Transverse colon (tissue), 4 donors: ENCODE results near the gene UMOD. TPM values are rescaled to one million over a fixed set of nuclear protein-coding genes. Genes with fewer than 3 reads are reported as not detected.
"Not testable (repeated sequence)": the region's sequence is repeated elsewhere in the genome, so short reads cannot be mapped to it uniquely, and the experiment has no call there.

Experiments
- DNase-seq: peaks from one replicate; pipeline ENCODE4 v3.0.0-alpha.2; 2019
- H3K27ac ChIP-seq, 4 donors: fragments of 200-600 bp; sonication (generic); 2 replicates each; pipeline ENCODE4 v1.5.1; 2016 to 2018; ENCODE audit warnings: inconsistent platforms in 4 of 4
- H3K27me3 ChIP-seq: fragments of 200-600 bp; sonication (generic); 2 replicates; pipeline ENCODE4 v1.5.1; 2017; ENCODE audit warnings: inconsistent platforms
- H3K36me3 ChIP-seq, 4 donors: fragments of 200-600 bp; sonication (generic); 2 replicates each; pipeline ENCODE4 v1.5.1; 2017 to 2019; ENCODE audit warnings: inconsistent platforms in 4 of 4
- H3K4me1 ChIP-seq, 4 donors: fragments of 200-600 bp; sonication (generic); 2 replicates each; pipeline ENCODE4 v1.5.1; 2017 to 2020; ENCODE audit warnings: inconsistent platforms in 4 of 4
- H3K4me3 ChIP-seq, 4 donors: fragments of 200-600 bp; sonication (generic); 1 replicate in 1 of 4; 2 replicates in 3 of 4; pipeline versions ENCODE4 v1.5.1 to v1.6.1; 2017 to 2019; ENCODE audit warnings: inconsistent platforms in 4 of 4
- H3K9me3 ChIP-seq, 2 donors: fragments of 200-600 bp; sonication (generic); 2 replicates each; pipeline ENCODE4 v1.5.1; 2017 to 2019; ENCODE audit warnings: inconsistent platforms in 2 of 2
- CTCF ChIP-seq, 5 experiments: fragments of 200-600 bp in 3 of 5; fragments of 450-650 bp in 2 of 5; sonication (generic) in 3 of 5; IDR thresholded peaks; 1 replicate in 2 of 5; 2 replicates in 3 of 5; pipeline ENCODE4 v1.5.1; 2016 to 2017; ENCODE audit warnings: antibody characterized with exemption in 5 of 5, inconsistent platforms in 3 of 5, mild to moderate bottlenecking in 2 of 5, moderate library complexity in 1 of 5
- EP300 ChIP-seq: sonication (generic); formaldehyde crosslinking; IDR thresholded peaks from one replicate; pipeline ENCODE4 v1.6.1; 2017; ENCODE audit warnings: antibody characterized with exemption, low read depth
- POLR2A ChIP-seq: fragments of 450-650 bp; IDR thresholded peaks from one replicate; pipeline ENCODE4 v1.6.1; 2016; ENCODE audit warnings: antibody characterized with exemption, mild to moderate bottlenecking, moderate library complexity
- POLR2AphosphoS5 ChIP-seq, 3 donors: sonication (generic); formaldehyde crosslinking; IDR thresholded peaks; one replicate each; pipeline ENCODE4 v1.6.1; 2016; ENCODE audit warnings: antibody characterized with exemption in 3 of 3
- WGBS, 2 donors: methylation state at CpG; one replicate each; pipeline ENCODE4 v1.1.5; 2018; ENCODE audit warnings: low coverage in 1 of 2; 5-methylcytosine and 5-hydroxymethylcytosine counted together
- in situ Hi-C, 4 donors: fragments of 200-750 bp; cut with MboI; loops; one replicate each; pipeline versions ENCODE4 v1.15.0 to v1.15.1; 2017; ENCODE audit warnings: low sequenced_read_pairs in 3 of 4, low pct_ligation_motif_present in 1 of 4, low pct_unique_long_range_greater_than_20kb in 1 of 4
- intact Hi-C: fragments of 100-400 bp; cut with DNase I; formaldehyde crosslinking; loops from one replicate; pipeline ENCODE4 v1.15.1; 2023; ENCODE audit warnings: low total_unique reads
- total RNA-seq, 4 donors: library from RNA; depleted of rRNA; stranded (reverse); fragments of >200 nt; gene quantifications; one replicate each; pipeline ENCODE4 v1.1.0, GENCODE V29; 2016

The UMOD gene
- total RNA-seq, 4 donors from 2014 or later: not detected

- Histone ChIP-seq H3K36me3 (no peaks in the 10 kb centered on the region), H3K27ac (no peak overlapping the region), H3K9me3 (no peaks in the 10 kb centered on the region), H3K4me3 (no peak overlapping the region), H3K27me3 (no peaks in the 10 kb centered on the region), H3K4me1 (peaks cover 0 to 5% (median 0%) of the 10 kb centered on the region in 4 donors)
- WGBS, 2 donors: 84 to 89% methylated on average over 1 of the region's 1 CpG
- in situ Hi-C loops (no loop called here), intact Hi-C loops (loop anchor here (10.0 kb wide), 1 partner anchor 47 kb away; no protein-coding TSS in a partner anchor)
- TF ChIP-seq POLR2A: no peak
- TF ChIP-seq CTCF (IDR thresholded peaks at IDR 0.05): no peak
- no peak for TF ChIP-seq EP300
- no peak for TF ChIP-seq POLR2AphosphoS5 (IDR thresholded peaks at IDR 0.05)
- DNase-seq: no peak
Measured at GRCh38 chr16:20321671-20322070, 30.8 kb downstream of the UMOD start.

- H3K27me3 ChIP-seq, H3K36me3 ChIP-seq, H3K9me3 ChIP-seq, H3K4me3 ChIP-seq, H3K27ac ChIP-seq, in situ Hi-C loops, H3K4me1 ChIP-seq, DNase-seq: not testable (repeated sequence)
- intact Hi-C loops: loop anchor here (10.0 kb wide), 1 partner anchor 46 kb away; no protein-coding TSS in a partner anchor
- 96% methylated on average over 2 of the region's 2 CpGs; no CpG with 5 or more reads in 1 of the 2 donors for WGBS, 2 donors
Measured at GRCh38 chr16:20321051-20321450, 31.5 kb downstream of the UMOD start.

GRCh38 chr16:20320592-20320991 lies 31.9 kb downstream of the UMOD start:
- Histone ChIP-seq H3K4me1 (no peaks in the 10 kb centered on the region), H3K4me3 (no peak overlapping the region), H3K27ac (no peak overlapping the region), H3K36me3 (no peaks in the 10 kb centered on the region), H3K27me3 (no peaks in the 10 kb centered on the region), H3K9me3 (no peaks in the 10 kb centered on the region)
- no peak for DNase-seq
- in situ Hi-C loops: no loop called here
- TF ChIP-seq EP300 (no peak), CTCF (IDR thresholded peaks at IDR 0.05) (no peak), POLR2A (no peak), POLR2AphosphoS5 (IDR thresholded peaks at IDR 0.05) (no peak)
- intact Hi-C loops: loop anchor here (10.0 kb wide), 1 partner anchor 46 kb away; no protein-coding TSS in a partner anchor

- in situ Hi-C loops (no loop called here), intact Hi-C loops (loop anchor here (10.0 kb wide), 1 partner anchor 45 kb away; no protein-coding TSS in a partner anchor)
- Histone ChIP-seq H3K9me3 (no peaks in the 10 kb centered on the region), H3K36me3 (no peaks in the 10 kb centered on the region), H3K4me3 (no peak overlapping the region), H3K27ac (no peak overlapping the region), H3K27me3 (no peaks in the 10 kb centered on the region), H3K4me1 (no peaks in the 10 kb centered on the region)
- TF ChIP-seq EP300: no peak
- no peak for TF ChIP-seq POLR2A
- no peak for TF ChIP-seq POLR2AphosphoS5 (IDR thresholded peaks at IDR 0.05)
- no peak for TF ChIP-seq CTCF (IDR thresholded peaks at IDR 0.05)
- no peak for DNase-seq
- WGBS, 2 donors: 92% methylated on average over 2 of the region's 2 CpGs; no CpG with 5 or more reads in 1 of the 2 donors
Measured at GRCh38 chr16:20320178-20320577, 32.3 kb downstream of the UMOD start.

- in situ Hi-C loops: no loop called here
- H3K36me3 ChIP-seq: no peaks in the 10 kb centered on the region
- DNase-seq: no peak
- TF ChIP-seq EP300: no peak
- no peak for TF ChIP-seq POLR2A
- TF ChIP-seq CTCF (IDR thresholded peaks at IDR 0.05): no peak
- TF ChIP-seq POLR2AphosphoS5 (IDR thresholded peaks at IDR 0.05): no peak
- no peaks in the 10 kb centered on the region for H3K9me3 ChIP-seq
- intact Hi-C loops: no loop called here
- H3K4me3 ChIP-seq: no peak overlapping the region
- no peaks in the 10 kb centered on the region for H3K4me1 ChIP-seq
- H3K27ac ChIP-seq: no peak overlapping the region
- 77 to 78% methylated on average over 1 of the region's 1 CpG for WGBS, 2 donors
- H3K27me3 ChIP-seq: no peaks in the 10 kb centered on the region
Measured at GRCh38 chr16:20319406-20319805, 33.1 kb downstream of the UMOD start.
